ENCODE results near the gene POLD1. TPM values are rescaled to one million over a fixed set of nuclear protein-coding genes. Genes with fewer than 3 reads are reported as not detected.

Gene POLD1
- total RNA-seq, 1 experiment from 2014 or later = 31.9 TPM

- intact Hi-C loops (cut with micrococcal nuclease) = no loop called here
- ChIA-PET CTCF (interaction anchor here (0.6 kb wide), 1 partner anchor 1769 kb away, joined by 3 read pairs; no protein-coding TSS in a partner anchor), POLR2A (no interaction called here)
- H3K4me1 Mint-ChIP-seq (ENCODE audit: insufficient read depth, unreplicated experiment) = no peaks in the 10 kb centered on the region
- H3K27me3 Mint-ChIP-seq (ENCODE audit: insufficient read depth, unreplicated experiment) = peaks cover 15% of the 10 kb centered on the region
- H3K27ac Mint-ChIP-seq (ENCODE audit: low read depth, unreplicated experiment) = no peak overlapping the region
- no peak overlapping the region for H3K4me3 Mint-ChIP-seq (ENCODE audit: unreplicated experiment)
- no peak for DNase-seq (ENCODE audit: unreplicated experiment)
- no peaks in the 10 kb centered on the region for H3K36me3 Mint-ChIP-seq (ENCODE audit: insufficient read depth, unreplicated experiment)
- H3K9me3 Mint-ChIP-seq (ENCODE audit: unreplicated experiment) = no peaks in the 10 kb centered on the region
- no peak for TF ChIP-seq CTCF (IDR thresholded peaks at IDR 0.05; ENCODE audit: unreplicated experiment)
- BruUV-seq (replicated peaks) = no TSS peak
These were observed 35.0 kb downstream of the POLD1 start for GRCh38 chr19:50419022-50419579.

- H3K27ac Mint-ChIP-seq (ENCODE audit: low read depth, unreplicated experiment) = no peak overlapping the region
- no TSS peak for BruUV-seq (replicated peaks)
- no peak overlapping the region for H3K4me3 Mint-ChIP-seq (ENCODE audit: unreplicated experiment)
These were observed 35.5 kb downstream of the POLD1 start for GRCh38 chr19:50419580-50420035.

DNA sequence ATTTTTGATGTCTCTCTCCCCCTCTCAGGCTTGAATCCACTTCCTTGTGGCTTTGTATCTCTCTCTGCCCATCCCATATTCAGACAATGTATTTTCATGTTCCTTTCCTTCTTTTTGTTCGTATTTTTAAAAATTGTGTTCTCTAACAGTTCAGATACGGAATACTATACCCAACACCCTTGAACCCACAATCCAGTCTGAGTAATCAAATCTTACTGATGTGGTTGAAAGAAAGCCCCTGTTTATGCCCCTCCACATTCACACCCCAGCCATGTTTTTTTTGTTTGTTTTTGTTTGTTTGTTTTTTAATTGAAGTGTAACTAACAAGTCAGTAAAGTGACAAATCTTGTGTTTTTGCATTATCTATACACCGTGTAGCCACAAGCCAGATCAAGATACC is 36.0 kb downstream of the POLD1 start:
- Mint-ChIP-seq H3K36me3 (ENCODE audit: insufficient read depth, unreplicated experiment) (no peaks in the 10 kb centered on the region), H3K27ac (ENCODE audit: low read depth, unreplicated experiment) (no peak overlapping the region), H3K4me3 (ENCODE audit: unreplicated experiment) (no peak overlapping the region), H3K27me3 (ENCODE audit: insufficient read depth, unreplicated experiment) (peaks cover 15% of the 10 kb centered on the region), H3K4me1 (ENCODE audit: insufficient read depth, unreplicated experiment) (no peaks in the 10 kb centered on the region), H3K9me3 (ENCODE audit: unreplicated experiment) (no peaks in the 10 kb centered on the region)
- ChIA-PET POLR2A (no interaction called here), CTCF (no interaction called here)
- BruUV-seq (replicated peaks) = no TSS peak
- TF ChIP-seq CTCF (IDR thresholded peaks at IDR 0.05; ENCODE audit: unreplicated experiment) = no peak
- no peak for DNase-seq (ENCODE audit: unreplicated experiment)
- intact Hi-C loops (cut with micrococcal nuclease) = no loop called here

More at GRCh38 chr19:50419580-50420035, 35.5 kb downstream of the POLD1 start:
- CTCF ChIA-PET = interaction anchor here (0.6 kb wide), 1 partner anchor 1768 kb away, joined by 3 read pairs; no protein-coding TSS in a partner anchor
- Mint-ChIP-seq H3K36me3 (ENCODE audit: insufficient read depth, unreplicated experiment) (no peaks in the 10 kb centered on the region), H3K27me3 (ENCODE audit: insufficient read depth, unreplicated experiment) (peaks cover 15% of the 10 kb centered on the region), H3K4me1 (ENCODE audit: insufficient read depth, unreplicated experiment) (no peaks in the 10 kb centered on the region), H3K9me3 (ENCODE audit: unreplicated experiment) (no peaks in the 10 kb centered on the region)
- POLR2A ChIA-PET = no interaction called here
- intact Hi-C loops (cut with micrococcal nuclease) = no loop called here
- no peak for TF ChIP-seq CTCF (IDR thresholded peaks at IDR 0.05; ENCODE audit: unreplicated experiment)
- no peak for DNase-seq (ENCODE audit: unreplicated experiment)

- DNase-seq (ENCODE audit: unreplicated experiment) = no peak
- ChIA-PET POLR2A (no interaction called here), CTCF (no interaction called here)
- no peaks in the 10 kb centered on the region for H3K36me3 Mint-ChIP-seq (ENCODE audit: insufficient read depth, unreplicated experiment)
- H3K4me1 Mint-ChIP-seq (ENCODE audit: insufficient read depth, unreplicated experiment) = no peaks in the 10 kb centered on the region
- H3K4me3 Mint-ChIP-seq (ENCODE audit: unreplicated experiment) = no peak overlapping the region
- intact Hi-C loops (cut with micrococcal nuclease) = no loop called here
- peaks cover 15% of the 10 kb centered on the region for H3K27me3 Mint-ChIP-seq (ENCODE audit: insufficient read depth, unreplicated experiment)
- TF ChIP-seq CTCF (IDR thresholded peaks at IDR 0.05; ENCODE audit: unreplicated experiment) = no peak
- no peak overlapping the region for H3K27ac Mint-ChIP-seq (ENCODE audit: low read depth, unreplicated experiment)
- BruUV-seq (replicated peaks) = no TSS peak
- no peaks in the 10 kb centered on the region for H3K9me3 Mint-ChIP-seq (ENCODE audit: unreplicated experiment)
These were observed 36.7 kb downstream of the POLD1 start for GRCh38 chr19:50420808-50421207.

Measured in MCF 10A (cell line).